NT2/D1 (cell line): Measurements from ENCODE around the gene SIL1.

Source experiments
- DNase-seq: peaks from one replicate; pipeline ENCODE4 v3.0.0-alpha.2; 2011; ENCODE audit warnings: low read depth, low spot score
- H3K27me3 ChIP-seq: 2 replicates; pipeline ENCODE4 v1.6.0; 2011; ENCODE audit warnings: mild to moderate bottlenecking; ENCODE audit not compliant: insufficient read length, insufficient read depth
- H3K36me3 ChIP-seq: 2 replicates; pipeline ENCODE4 v1.6.1; 2011; ENCODE audit warnings: mild to moderate bottlenecking, low read length, mixed read lengths; ENCODE audit not compliant: insufficient read depth, insufficient read length
- H3K4me1 ChIP-seq: 2 replicates; pipeline ENCODE4 v1.5.1; 2011; ENCODE audit not compliant: insufficient read depth, insufficient read length
- H3K4me3 ChIP-seq: 2 replicates; pipeline ENCODE4 v1.5.1; 2011; ENCODE audit warnings: low read depth; ENCODE audit not compliant: insufficient read length
- H3K9ac ChIP-seq: 2 replicates; pipeline ENCODE4 v1.6.0; 2011; ENCODE audit warnings: low read depth; ENCODE audit not compliant: insufficient read length
- H3K9me3 ChIP-seq: 2 replicates; pipeline ENCODE4 v1.5.1; 2011; ENCODE audit warnings: mild to moderate bottlenecking, low read length; ENCODE audit not compliant: insufficient read depth
- SUZ12 ChIP-seq: IDR thresholded peaks from 2 replicates; pipeline ENCODE4 v1.6.1; 2011; ENCODE audit not compliant: insufficient read length, insufficient read depth; ENCODE audit errors: extremely low read depth
- YY1 ChIP-seq: IDR thresholded peaks from 2 replicates; pipeline ENCODE4 v1.6.1; 2011; ENCODE audit not compliant: insufficient read length, insufficient read depth
- ZNF274 ChIP-seq: IDR thresholded peaks from 2 replicates; pipeline ENCODE4 v1.6.1; 2011; ENCODE audit warnings: mild to moderate bottlenecking, low read depth, low read length

Gene SIL1

DNA sequence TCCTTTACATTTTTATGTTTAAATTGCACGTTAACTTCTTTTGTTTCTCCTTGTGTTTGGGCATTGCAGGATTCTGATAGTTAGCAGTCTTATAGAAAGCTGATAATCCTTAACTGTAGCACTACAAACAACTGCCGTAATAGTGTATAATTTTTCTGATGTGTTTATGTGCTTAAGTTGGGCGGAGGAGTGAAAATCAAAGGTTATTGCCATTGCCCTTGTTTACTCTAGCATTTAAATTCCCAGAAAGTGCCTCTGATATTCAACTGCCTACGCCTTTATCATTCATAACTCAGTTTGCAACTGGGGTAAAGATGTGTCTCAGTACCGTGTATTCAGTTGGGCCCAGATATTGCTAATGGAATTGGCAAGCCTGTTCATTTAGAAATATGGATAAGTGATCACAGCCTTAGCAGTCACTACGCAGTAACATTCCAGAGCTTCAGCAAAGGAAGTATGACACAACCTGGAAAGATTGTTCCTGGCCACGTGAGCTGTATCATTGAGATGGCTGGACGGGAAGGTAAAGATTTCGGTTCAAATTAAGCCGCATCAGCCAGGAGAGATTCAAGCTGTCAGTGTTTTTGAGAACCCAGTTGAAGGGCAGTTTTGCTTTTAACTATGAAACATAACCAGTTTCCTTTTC, 294.9 kb downstream of the SIL1 start:
- TF ChIP-seq SUZ12 (no peak), ZNF274 (no peak), YY1 (no peak)
- no peaks in the 10 kb centered on the region for H3K4me1 ChIP-seq
- H3K9me3 ChIP-seq = no peaks in the 10 kb centered on the region
- no peak overlapping the region for H3K9ac ChIP-seq
- no peak overlapping the region for H3K4me3 ChIP-seq
- no peaks in the 10 kb centered on the region for H3K27me3 ChIP-seq
- peaks cover 12% of the 10 kb centered on the region for H3K36me3 ChIP-seq
- no peak for DNase-seq

DNA sequence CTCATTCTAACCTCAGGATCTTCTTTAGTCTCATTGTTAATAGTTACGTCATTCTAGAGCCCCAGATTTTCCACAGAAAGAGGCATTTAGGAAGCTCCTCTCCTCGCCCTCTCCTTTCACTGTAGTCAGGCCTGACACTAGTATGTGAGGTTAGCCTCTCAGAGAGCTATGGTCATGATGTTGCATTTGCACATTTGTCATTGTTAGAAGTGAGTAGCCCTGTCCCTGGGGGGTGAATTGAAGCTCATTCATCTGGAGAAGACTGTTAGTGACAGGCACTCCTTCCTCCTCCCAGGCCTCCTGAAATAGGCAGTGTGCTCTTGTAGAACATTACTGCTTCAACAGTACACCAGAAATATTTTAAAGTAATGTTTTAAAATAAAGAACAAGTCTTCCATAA, 296.5 kb downstream of the SIL1 start:
- H3K4me1 ChIP-seq = no peaks in the 10 kb centered on the region
- H3K4me3 ChIP-seq = no peak overlapping the region
- no peak for DNase-seq
- no peak for TF ChIP-seq SUZ12
- no peak for TF ChIP-seq ZNF274
- no peak for TF ChIP-seq YY1
- H3K9ac ChIP-seq = no peak overlapping the region
- peaks cover 10% of the 10 kb centered on the region for H3K36me3 ChIP-seq
- H3K9me3 ChIP-seq = no peaks in the 10 kb centered on the region
- H3K27me3 ChIP-seq = no peaks in the 10 kb centered on the region

DNA sequence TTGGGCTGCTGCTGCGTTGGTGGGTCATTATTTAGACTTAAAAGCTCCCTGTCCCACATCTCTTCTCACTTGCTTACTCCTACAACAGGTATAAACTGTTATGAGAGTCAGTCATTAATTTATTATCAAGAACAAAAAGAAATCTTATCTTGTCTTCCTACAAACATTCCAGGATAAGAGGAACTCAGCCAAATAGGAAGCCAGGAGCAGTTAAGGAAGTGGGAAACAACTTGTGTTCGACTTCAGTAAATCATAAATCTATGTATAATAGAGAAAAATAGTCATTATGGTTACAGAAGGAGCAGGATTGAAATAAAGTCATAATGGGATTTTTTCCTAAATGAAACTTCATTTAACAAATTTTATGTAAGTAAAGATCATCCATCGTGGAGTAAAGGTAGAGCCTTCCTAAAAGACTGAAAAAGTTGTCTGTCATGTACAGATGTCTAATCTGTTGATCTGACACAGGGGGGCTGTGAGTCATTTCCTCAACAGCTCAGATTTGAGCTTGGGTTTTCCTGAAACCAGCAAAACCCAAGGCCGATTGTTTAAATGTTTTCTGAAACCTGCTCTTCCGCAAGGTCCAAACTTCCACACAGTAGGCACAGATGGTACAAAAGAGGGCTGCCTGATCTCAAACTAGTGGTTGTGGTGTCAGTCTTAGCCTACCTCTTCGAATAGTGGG, 297.7 kb downstream of the SIL1 start:
- DNase-seq = no peak
- Histone ChIP-seq H3K9ac (no peak overlapping the region), H3K36me3 (peaks cover 12% of the 10 kb centered on the region), H3K27me3 (no peaks in the 10 kb centered on the region), H3K4me3 (no peak overlapping the region), H3K9me3 (no peaks in the 10 kb centered on the region), H3K4me1 (no peaks in the 10 kb centered on the region)
- no peak for TF ChIP-seq ZNF274
- no peak for TF ChIP-seq YY1
- no peak for TF ChIP-seq SUZ12

DNA sequence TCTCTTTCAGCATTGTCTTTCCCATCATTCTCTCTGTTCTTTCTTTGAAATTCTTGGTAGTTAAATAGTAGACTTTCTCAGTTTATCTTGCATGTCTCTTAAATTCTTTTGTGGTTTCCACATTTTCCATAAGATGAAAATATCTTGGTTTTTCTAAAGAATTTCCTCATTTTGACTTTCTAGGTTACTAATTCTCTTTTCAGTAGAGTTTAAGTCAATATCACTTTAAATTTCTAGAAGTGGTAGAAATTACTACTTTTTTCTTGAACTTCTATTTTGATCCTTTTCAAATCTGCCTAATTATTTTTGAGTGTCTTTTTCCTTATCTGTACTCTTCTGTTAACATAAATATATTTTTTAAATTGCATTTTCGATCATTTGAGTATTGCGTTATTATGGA, 299.4 kb downstream of the SIL1 start:
- no peaks in the 10 kb centered on the region for H3K9me3 ChIP-seq
- TF ChIP-seq YY1 = no peak
- no peaks in the 10 kb centered on the region for H3K27me3 ChIP-seq
- H3K4me3 ChIP-seq = no peak overlapping the region
- no peaks in the 10 kb centered on the region for H3K4me1 ChIP-seq
- no peak for DNase-seq
- H3K36me3 ChIP-seq = peaks cover 5% of the 10 kb centered on the region
- no peak overlapping the region for H3K9ac ChIP-seq

DNA sequence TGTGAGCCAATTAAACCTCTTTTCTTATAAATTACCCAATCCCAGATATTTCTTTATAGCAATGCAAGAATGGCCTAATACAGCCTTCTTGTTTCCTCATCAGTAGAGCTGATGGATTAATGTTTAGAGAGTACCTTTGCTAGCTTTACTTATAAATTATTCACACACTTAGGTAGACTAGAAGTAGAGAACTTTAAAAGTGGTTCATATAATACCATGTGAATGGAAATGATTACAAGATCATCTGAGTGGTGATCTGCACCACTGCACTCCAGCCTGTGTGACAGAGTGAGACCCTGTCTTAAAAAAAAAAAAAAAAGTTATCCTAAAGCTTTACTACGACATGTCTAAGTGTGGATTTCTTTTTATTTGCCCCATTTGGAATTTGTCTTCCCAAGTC, 299.9 kb downstream of the SIL1 start:
- DNase-seq = no peak
- no peak overlapping the region for H3K9ac ChIP-seq
- no peaks in the 10 kb centered on the region for H3K9me3 ChIP-seq
- no peak overlapping the region for H3K4me3 ChIP-seq
- TF ChIP-seq YY1 (no peak), ZNF274 (no peak), SUZ12 (no peak)
- no peaks in the 10 kb centered on the region for H3K27me3 ChIP-seq
- peaks cover 4% of the 10 kb centered on the region for H3K36me3 ChIP-seq
- H3K4me1 ChIP-seq = no peaks in the 10 kb centered on the region
